Peyer's patch (tissue), 4 donors: ENCODE results near the gene ST7. TPM values are rescaled to one million over a fixed set of nuclear protein-coding genes. Genes with fewer than 3 reads are reported as not detected.

Experiments used
- DNase-seq, 3 donors: peaks; one replicate each; pipeline ENCODE4 v3.0.0-alpha.2; 2017 to 2019
- H3K27ac ChIP-seq, 4 donors: fragments of 200-600 bp; sonication (generic); one replicate each; pipeline ENCODE4 v1.5.1; 2016 to 2019
- H3K27me3 ChIP-seq, 2 donors: fragments of 200-600 bp; sonication (generic); one replicate each; pipeline ENCODE4 v1.5.1; 2019
- H3K36me3 ChIP-seq, 3 donors: fragments of 200-600 bp; sonication (generic); one replicate each; pipeline ENCODE4 v1.5.1; 2016 to 2019
- H3K4me1 ChIP-seq, 4 donors: fragments of 200-600 bp; sonication (generic); one replicate each; pipeline ENCODE4 v1.5.1; 2016 to 2019
- H3K4me3 ChIP-seq, 4 donors: fragments of 200-600 bp; sonication (generic); 1 replicate in 3 of 4; 2 replicates in 1 of 4; pipeline ENCODE4 v1.5.1; 2016 to 2019; ENCODE audit warnings: mild to moderate bottlenecking in 1 of 4
- H3K9me3 ChIP-seq, 4 donors: fragments of 200-600 bp; sonication (generic); one replicate each; pipeline ENCODE4 v1.5.1; 2016 to 2019; ENCODE audit warnings: mild to moderate bottlenecking in 1 of 4
- CTCF ChIP-seq, 6 experiments: fragments of 450-650 bp in 4 of 6; fragments of 200-600 bp in 2 of 6; sonication (generic) in 1 of 6; IDR thresholded peaks; one replicate each; pipeline ENCODE4 v1.5.1; 2017 to 2019; ENCODE audit warnings: antibody characterized with exemption in 6 of 6, mild to moderate bottlenecking in 3 of 6, moderate library complexity in 1 of 6
- POLR2A ChIP-seq, 2 donors: fragments of 450-650 bp; IDR thresholded peaks; one replicate each; pipeline ENCODE4 v1.5.1; 2017; ENCODE audit warnings: antibody characterized with exemption in 2 of 2, mild to moderate bottlenecking in 2 of 2, moderate library complexity in 2 of 2
- total RNA-seq, 4 donors: library from RNA; depleted of rRNA; stranded (reverse); fragments of >200 nt; gene quantifications; one replicate each; pipeline ENCODE4 v1.1.0, GENCODE V29; 2016

Gene ST7
- total RNA-seq, 4 donors from 2014 or later: 26.8 to 39.6 (median 29.8) TPM

GRCh38 chr7:117090791-117091190, 137.5 kb downstream of the ST7 start:
- H3K27me3 ChIP-seq: no peaks in the 10 kb centered on the region
- H3K9me3 ChIP-seq: no peaks in the 10 kb centered on the region
- no peaks in the 10 kb centered on the region for H3K4me1 ChIP-seq
- no peak overlapping the region for H3K27ac ChIP-seq
- TF ChIP-seq POLR2A (IDR thresholded peaks at IDR 0.05): no peak
- no peak for TF ChIP-seq CTCF (IDR thresholded peaks at IDR 0.05)
- DNase-seq: no peak
- no peak overlapping the region for H3K4me3 ChIP-seq
- H3K36me3 ChIP-seq: no peaks in the 10 kb centered on the region

GRCh38 chr7:117091721-117092120, 138.4 kb downstream of the ST7 start:
- no peaks in the 10 kb centered on the region for H3K9me3 ChIP-seq
- H3K4me3 ChIP-seq: no peak overlapping the region
- DNase-seq: no peak
- no peaks in the 10 kb centered on the region for H3K36me3 ChIP-seq
- H3K27me3 ChIP-seq: no peaks in the 10 kb centered on the region
- H3K27ac ChIP-seq: no peak overlapping the region
- TF ChIP-seq POLR2A (IDR thresholded peaks at IDR 0.05) (no peak), CTCF (IDR thresholded peaks at IDR 0.05) (no peak)
- no peaks in the 10 kb centered on the region for H3K4me1 ChIP-seq

- DNase-seq: no peak
- H3K36me3 ChIP-seq: no peaks in the 10 kb centered on the region
- H3K4me3 ChIP-seq: no peak overlapping the region
- TF ChIP-seq CTCF (IDR thresholded peaks at IDR 0.05) (no peak), POLR2A (IDR thresholded peaks at IDR 0.05) (no peak)
- no peaks in the 10 kb centered on the region for H3K27me3 ChIP-seq
- no peaks in the 10 kb centered on the region for H3K9me3 ChIP-seq
- no peaks in the 10 kb centered on the region for H3K4me1 ChIP-seq
- H3K27ac ChIP-seq: no peak overlapping the region
Observed at GRCh38 chr7:117092785-117093184, 139.5 kb downstream of the ST7 start.

GRCh38 chr7:117094457-117094856, 141.2 kb downstream of the ST7 start:
- H3K36me3 ChIP-seq: no peaks in the 10 kb centered on the region
- no peak for DNase-seq
- no peak overlapping the region for H3K27ac ChIP-seq
- no peak overlapping the region for H3K4me3 ChIP-seq
- no peaks in the 10 kb centered on the region for H3K4me1 ChIP-seq
- no peaks in the 10 kb centered on the region for H3K27me3 ChIP-seq
- TF ChIP-seq CTCF (IDR thresholded peaks at IDR 0.05): no peak
- no peak for TF ChIP-seq POLR2A (IDR thresholded peaks at IDR 0.05)
- no peaks in the 10 kb centered on the region for H3K9me3 ChIP-seq

GRCh38 chr7:117095055-117095454, 141.8 kb downstream of the ST7 start:
- Histone ChIP-seq H3K27ac (no peak overlapping the region), H3K4me3 (no peak overlapping the region), H3K27me3 (no peaks in the 10 kb centered on the region), H3K36me3 (no peaks in the 10 kb centered on the region), H3K4me1 (no peaks in the 10 kb centered on the region), H3K9me3 (no peaks in the 10 kb centered on the region)
- no peak for DNase-seq
- TF ChIP-seq POLR2A (IDR thresholded peaks at IDR 0.05): no peak
- TF ChIP-seq CTCF (IDR thresholded peaks at IDR 0.05): no peak

GRCh38 chr7:117096330-117096729, 143.0 kb downstream of the ST7 start:
- H3K36me3 ChIP-seq: no peaks in the 10 kb centered on the region
- H3K27ac ChIP-seq: no peak overlapping the region
- no peaks in the 10 kb centered on the region for H3K4me1 ChIP-seq
- DNase-seq: no peak
- H3K9me3 ChIP-seq: no peaks in the 10 kb centered on the region
- TF ChIP-seq CTCF (IDR thresholded peaks at IDR 0.05): no peak
- TF ChIP-seq POLR2A (IDR thresholded peaks at IDR 0.05): no peak
- H3K4me3 ChIP-seq: no peak overlapping the region
- no peaks in the 10 kb centered on the region for H3K27me3 ChIP-seq
